Fibroblast of the conjunctiva (primary cell): Measurements from ENCODE around the gene AGAP2.

Experiments
- DNase-seq: peaks from one replicate; pipeline ENCODE4 v3.0.0-alpha.2; 2010; ENCODE audit warnings: low read depth

Gene AGAP2

GRCh38 chr12:57753756-57754337 is 15.3 kb upstream of the AGAP2 start:
- DNase-seq = no peak

- no peak for DNase-seq
Observed at GRCh38 chr12:57752668-57753000, 14.1 kb upstream of the AGAP2 start.

DNA sequence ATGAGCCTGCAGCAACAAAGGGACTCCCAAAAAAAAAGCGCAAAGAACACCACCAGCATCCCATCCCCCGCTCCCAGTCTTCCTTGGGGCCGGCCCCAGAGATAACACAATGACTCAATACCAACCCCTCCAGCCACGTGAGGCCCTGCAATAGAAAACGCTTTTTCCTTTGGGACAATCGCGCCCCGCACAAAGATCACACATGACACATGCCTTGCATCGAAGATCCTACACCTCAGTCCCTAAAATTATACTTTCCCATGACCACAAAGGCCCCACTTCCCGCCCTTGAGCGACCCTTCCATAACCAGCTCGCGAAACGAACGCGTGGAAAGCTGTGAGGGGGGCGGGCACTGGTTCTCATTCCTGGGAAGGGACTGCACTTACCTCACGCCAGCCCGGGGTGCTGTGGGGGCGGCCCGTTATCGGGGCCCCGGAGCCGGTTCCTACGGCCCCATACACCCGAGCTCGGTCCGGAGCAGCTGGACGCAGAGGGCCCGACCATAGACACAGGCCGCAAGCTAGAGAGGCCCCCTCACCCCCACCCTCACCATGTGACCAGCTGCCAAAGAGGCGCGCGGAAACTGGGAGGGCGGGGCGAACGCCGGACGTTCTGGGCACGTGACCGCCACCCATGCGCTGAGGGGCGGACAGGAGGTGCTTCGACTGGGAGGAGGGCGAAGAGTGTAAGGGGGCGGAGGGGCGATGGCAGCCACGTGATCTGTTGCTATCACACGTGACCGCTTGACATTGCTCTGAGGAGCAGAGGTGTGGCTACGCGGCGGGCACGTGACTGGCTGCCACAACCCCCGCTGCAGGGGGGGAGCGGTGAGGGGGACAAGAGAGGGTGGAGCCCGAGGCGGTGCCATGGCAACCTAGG is 13.5 kb upstream of the AGAP2 start, which contains the start of gene CDK4:
Gene CDK4 (minus strand): TSS at position 523 of the 880 bp plus-strand sequence. CDS start 593 bp downstream, outside the sequence.
- peak; percentile 100 for DNase-seq

DNA sequence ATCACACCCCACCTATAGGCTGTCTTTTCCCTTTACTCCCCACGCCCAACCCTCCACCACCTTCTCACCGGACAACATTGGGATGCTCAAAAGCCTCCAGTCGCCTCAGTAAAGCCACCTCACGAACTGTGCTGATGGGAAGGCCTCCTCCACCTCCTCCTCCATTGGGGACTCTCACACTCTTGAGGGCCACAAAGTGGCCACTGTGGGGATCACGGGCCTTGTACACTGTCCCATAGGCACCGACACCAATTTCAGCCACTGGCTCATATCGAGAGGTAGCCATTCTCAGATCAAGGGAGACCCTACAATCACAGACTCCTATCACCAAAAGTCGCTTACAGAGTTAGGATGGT is 12.9 kb upstream of the AGAP2 start:
- DNase-seq = no peak

DNA sequence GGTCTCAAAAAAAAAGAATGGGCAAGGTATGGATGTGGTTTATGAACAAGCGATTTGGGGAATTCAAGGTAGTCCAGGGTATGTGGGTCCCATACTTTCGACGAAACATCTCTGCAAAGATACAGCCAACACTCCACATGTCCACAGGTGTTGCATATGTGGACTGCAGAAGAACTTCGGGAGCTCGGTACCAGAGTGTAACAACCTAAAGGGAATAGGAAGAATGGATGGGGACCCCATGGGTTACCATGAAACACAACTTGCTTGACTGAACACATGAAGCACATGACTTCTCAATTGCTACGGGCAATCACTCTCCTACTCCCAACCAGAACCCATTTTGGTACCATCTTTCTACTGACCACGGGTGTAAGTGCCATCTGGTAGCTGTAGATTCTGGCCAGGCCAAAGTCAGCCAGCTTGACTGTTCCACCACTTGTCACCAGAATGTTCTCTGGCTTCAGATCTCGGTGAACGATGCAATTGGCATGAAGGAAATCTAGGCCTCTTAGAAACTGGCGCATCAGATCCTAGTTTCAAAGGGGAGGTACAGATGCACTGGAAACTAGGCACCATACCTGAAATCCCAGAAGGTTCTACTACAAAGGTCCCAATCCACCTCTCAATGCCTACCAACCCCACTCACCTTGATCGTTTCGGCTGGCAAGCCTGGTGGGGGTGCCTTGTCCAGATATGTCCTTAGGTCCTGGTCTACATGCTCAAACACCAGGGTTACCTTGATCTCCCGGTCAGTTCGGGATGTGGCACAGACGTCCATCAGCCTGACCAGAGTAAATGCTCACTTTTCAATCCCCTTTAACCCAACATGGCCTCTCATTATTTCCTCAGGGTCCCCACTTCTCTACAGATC is 12.3 kb upstream of the AGAP2 start:
- DNase-seq = no peak

- DNase-seq = no peak
Observed at GRCh38 chr12:57749061-57749460, 10.5 kb upstream of the AGAP2 start.

DNA sequence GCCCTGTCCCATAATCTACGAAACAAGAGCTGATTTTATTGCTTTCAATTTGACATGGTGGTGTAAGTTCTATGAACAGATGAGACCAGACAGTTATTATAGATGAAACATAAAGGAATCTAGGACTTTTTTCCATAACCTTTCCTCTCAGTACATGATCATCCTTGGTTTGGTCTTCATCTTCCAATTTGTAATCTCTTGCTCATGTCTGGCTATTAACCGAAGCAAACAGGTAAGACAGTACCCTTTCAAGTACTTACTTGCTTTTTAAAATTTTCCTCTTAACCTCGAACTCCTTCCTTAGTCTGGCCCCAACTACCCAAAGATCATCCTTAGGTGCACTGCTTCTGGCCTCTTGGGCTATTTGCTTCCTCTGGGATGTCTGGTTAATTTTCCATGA is 7.5 kb upstream of the AGAP2 start:
- no peak for DNase-seq

GRCh38 chr12:57745485-57745881 is 6.9 kb upstream of the AGAP2 start:
- DNase-seq = no peak

- DNase-seq = peak; percentile 98
Observed at GRCh38 chr12:57744777-57745484, 6.4 kb upstream of the AGAP2 start, which contains the start of gene TSPAN31. TSS of gene TSPAN31 (plus strand) at chr12:57745039. CDS start at chr12:57745155, 116 bp downstream.

DNA sequence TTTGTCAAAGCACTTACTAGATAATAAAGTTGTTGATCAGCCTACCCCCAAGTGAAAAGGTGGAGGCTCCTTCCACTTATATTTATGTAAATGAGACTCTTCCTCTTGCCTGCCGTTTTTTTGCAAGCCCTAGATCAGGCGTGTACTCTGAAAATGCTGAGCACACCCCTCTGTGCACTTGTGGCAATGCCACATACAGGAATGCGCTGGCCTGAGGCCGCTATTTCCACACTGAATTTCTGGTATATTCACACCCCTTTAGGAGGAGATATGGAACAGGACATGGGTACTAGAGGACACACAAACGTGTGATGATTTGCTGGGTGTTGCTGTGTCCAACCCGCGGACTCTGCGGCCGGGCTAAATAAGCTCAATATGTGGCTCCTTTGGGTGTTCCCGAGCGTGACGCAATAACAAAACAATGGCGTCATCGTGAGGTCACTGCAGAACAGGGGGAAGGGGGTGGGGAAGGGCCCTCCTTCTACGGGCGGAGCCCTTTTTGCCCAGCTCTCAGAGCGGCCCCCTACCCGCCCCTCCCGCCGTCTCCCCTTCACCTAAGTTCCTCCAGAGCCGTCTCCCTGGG is 5.7 kb upstream of the AGAP2 start:
- peak; percentile 77 for DNase-seq

- DNase-seq = no peak
Observed at GRCh38 chr12:57743769-57744168, 5.2 kb upstream of the AGAP2 start.

GRCh38 chr12:57741844-57742738 is 3.5 kb upstream of the AGAP2 start:
- no peak for DNase-seq

GRCh38 chr12:57741413-57741789 is 2.9 kb upstream of the AGAP2 start:
- DNase-seq = no peak

- DNase-seq = no peak
Observed at GRCh38 chr12:57740656-57741412, 2.3 kb upstream of the AGAP2 start.

DNA sequence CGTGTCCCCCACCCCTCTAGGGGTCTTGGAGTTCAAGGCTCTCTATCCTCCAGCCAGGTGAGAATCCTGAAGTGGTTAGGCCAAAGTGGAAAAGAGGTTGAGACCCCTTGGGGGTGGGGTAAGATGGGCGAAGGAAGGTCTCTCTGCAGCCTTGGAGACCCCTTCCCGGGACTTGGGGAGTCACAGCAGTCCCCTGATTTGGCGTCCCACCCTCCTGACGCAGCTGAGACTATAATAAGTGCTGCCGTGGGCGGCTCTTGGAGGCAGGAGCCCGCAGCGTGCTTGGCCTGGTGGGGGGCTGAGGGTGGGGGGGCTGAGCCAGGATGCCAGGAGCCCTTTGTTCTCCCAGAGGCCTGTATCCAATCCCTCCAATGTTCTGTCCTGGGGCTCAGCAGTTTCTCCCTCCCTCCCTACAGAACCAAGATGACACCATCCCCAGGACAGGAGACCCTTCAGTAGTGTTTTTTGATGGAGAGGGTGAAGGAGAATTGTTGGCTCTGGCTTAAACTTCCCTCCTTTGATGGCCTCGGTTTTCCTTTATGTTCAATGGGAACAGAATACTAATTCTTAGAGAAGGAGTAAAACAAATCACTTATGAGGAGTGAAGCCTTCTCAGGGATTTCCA is 1.5 kb upstream of the AGAP2 start:
- no peak for DNase-seq

GRCh38 chr12:57739387-57739786 is 845 bp upstream of the AGAP2 start:
- no peak for DNase-seq

GRCh38 chr12:57737467-57738460 is 778 bp downstream of the AGAP2 start:
- DNase-seq = no peak
